Measurements from ENCODE around the gene CDH4. TPM values are rescaled to one million over a fixed set of nuclear protein-coding genes. Genes with fewer than 3 reads are reported as not detected.

The CDH4 gene
- total RNA-seq, 1 experiment from 2014 or later, result 5.3 TPM

- ATAC-seq (no peak), DNase-seq (ENCODE audit: low spot score) (no peak)
- ChIA-PET CTCF (no interaction called here), POLR2A (no interaction called here)
- TF ChIP-seq HMGXB4 (CRISPR knock-in tag; IDR thresholded peaks at IDR 0.05) (no peak), JUN (CRISPR knock-in tag; IDR thresholded peaks at IDR 0.05) (no peak), CDX4 (CRISPR knock-in tag; IDR thresholded peaks at IDR 0.05; ENCODE audit: borderline replicate concordance) (no peak), STAT6 (CRISPR knock-in tag; conservative IDR thresholded peaks at IDR 0.05; ENCODE audit: low read depth) (no peak), NR3C1 (CRISPR knock-in tag; conservative IDR thresholded peaks at IDR 0.05; ENCODE audit: low read depth) (no peak), AR (CRISPR knock-in tag; IDR thresholded peaks at IDR 0.05) (no peak), PRRX2 (CRISPR knock-in tag; IDR thresholded peaks at IDR 0.05) (no peak), KAT7 (CRISPR knock-in tag; IDR thresholded peaks at IDR 0.05; ENCODE audit: borderline replicate concordance) (no peak), NFYB (CRISPR knock-in tag; conservative IDR thresholded peaks at IDR 0.05; ENCODE audit: low read depth) (no peak), MLX (CRISPR knock-in tag; IDR thresholded peaks at IDR 0.05) (no peak)
- TF ChIP-seq, protein P1, sequence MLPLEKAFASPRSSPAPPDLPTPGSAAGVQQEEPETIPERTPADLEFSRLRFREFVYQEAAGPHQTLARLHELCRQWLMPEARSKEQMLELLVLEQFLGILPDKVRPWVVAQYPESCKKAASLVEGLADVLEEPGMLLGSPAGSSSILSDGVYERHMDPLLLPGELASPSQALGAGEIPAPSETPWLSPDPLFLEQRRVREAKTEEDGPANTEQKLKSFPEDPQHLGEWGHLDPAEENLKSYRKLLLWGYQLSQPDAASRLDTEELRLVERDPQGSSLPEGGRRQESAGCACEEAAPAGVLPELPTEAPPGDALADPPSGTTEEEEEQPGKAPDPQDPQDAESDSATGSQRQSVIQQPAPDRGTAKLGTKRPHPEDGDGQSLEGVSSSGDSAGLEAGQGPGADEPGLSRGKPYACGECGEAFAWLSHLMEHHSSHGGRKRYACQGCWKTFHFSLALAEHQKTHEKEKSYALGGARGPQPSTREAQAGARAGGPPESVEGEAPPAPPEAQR (CRISPR knock-in tag; IDR thresholded peaks at IDR 0.05), result no peak
- TF ChIP-seq, protein P2, sequence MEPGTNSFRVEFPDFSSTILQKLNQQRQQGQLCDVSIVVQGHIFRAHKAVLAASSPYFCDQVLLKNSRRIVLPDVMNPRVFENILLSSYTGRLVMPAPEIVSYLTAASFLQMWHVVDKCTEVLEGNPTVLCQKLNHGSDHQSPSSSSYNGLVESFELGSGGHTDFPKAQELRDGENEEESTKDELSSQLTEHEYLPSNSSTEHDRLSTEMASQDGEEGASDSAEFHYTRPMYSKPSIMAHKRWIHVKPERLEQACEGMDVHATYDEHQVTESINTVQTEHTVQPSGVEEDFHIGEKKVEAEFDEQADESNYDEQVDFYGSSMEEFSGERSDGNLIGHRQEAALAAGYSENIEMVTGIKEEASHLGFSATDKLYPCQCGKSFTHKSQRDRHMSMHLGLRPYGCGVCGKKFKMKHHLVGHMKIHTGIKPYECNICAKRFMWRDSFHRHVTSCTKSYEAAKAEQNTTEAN (CRISPR knock-in tag; IDR thresholded peaks at IDR 0.05), result no peak
- Mint-ChIP-seq H3K36me3 (no peaks in the 10 kb centered on the region), H3K4me3 (no peak overlapping the region), H3K27me3 (ENCODE audit: low read depth) (peaks cover 42% of the 10 kb centered on the region), H3K9me3 (no peaks in the 10 kb centered on the region), H3K4me1 (peaks cover 13% of the 10 kb centered on the region), H3K27ac (no peak overlapping the region)
Observed at GRCh38 chr20:61426352-61426751, 174.3 kb downstream of the CDH4 start.
